ENCODE results near the gene MAGI2. TPM values are rescaled to one million over a fixed set of nuclear protein-coding genes. Genes with fewer than 3 reads are reported as not detected.

Gene MAGI2
- polyA plus RNA-seq, 1 donor, result 2.6 TPM

GRCh38 chr7:79180533-79180932 lies 272.9 kb downstream of the MAGI2 start:
- no CpG with 5 or more reads among the region's 2 CpGs for WGBS (ENCODE audit: insufficient coverage, low lambda C conversion rate)
- H3K9me3 ChIP-seq (ENCODE audit: control insufficient read depth, low read depth, low read length), result no peaks in the 10 kb centered on the region
- no peaks in the 10 kb centered on the region for H3K27me3 ChIP-seq (ENCODE audit: control insufficient read depth, insufficient read depth, low read length)
- DNase-seq, result no peak
- H3K4me3 ChIP-seq (ENCODE audit: low read length), result no peak overlapping the region
- H3K36me3 ChIP-seq (ENCODE audit: control insufficient read depth, insufficient read depth, low read length), result no peaks in the 10 kb centered on the region
- no peaks in the 10 kb centered on the region for H3K4me1 ChIP-seq (ENCODE audit: control insufficient read depth, insufficient read depth, low read length)
- H3K27ac ChIP-seq (ENCODE audit: low read length), result no peak overlapping the region

- DNase-seq, result peak; percentile 1 to 14
- H3K4me1 ChIP-seq (ENCODE audit: control insufficient read depth, insufficient read depth, low read length), result no peaks in the 10 kb centered on the region
- no peaks in the 10 kb centered on the region for H3K9me3 ChIP-seq (ENCODE audit: control insufficient read depth, low read depth, low read length)
- H3K27me3 ChIP-seq (ENCODE audit: control insufficient read depth, insufficient read depth, low read length), result no peaks in the 10 kb centered on the region
- no peaks in the 10 kb centered on the region for H3K36me3 ChIP-seq (ENCODE audit: control insufficient read depth, insufficient read depth, low read length)
- 21% methylated on average over 4 of the region's 8 CpGs for WGBS (ENCODE audit: insufficient coverage, low lambda C conversion rate)
- H3K4me3 ChIP-seq (ENCODE audit: low read length), result no peak overlapping the region
- H3K27ac ChIP-seq (ENCODE audit: low read length), result no peak overlapping the region
These were observed 276.5 kb downstream of the MAGI2 start for GRCh38 chr7:79176859-79177477.

- Histone ChIP-seq H3K9me3 (ENCODE audit: control insufficient read depth, low read depth, low read length) (no peaks in the 10 kb centered on the region), H3K27ac (ENCODE audit: low read length) (no peak overlapping the region), H3K27me3 (ENCODE audit: control insufficient read depth, insufficient read depth, low read length) (no peaks in the 10 kb centered on the region), H3K36me3 (ENCODE audit: control insufficient read depth, insufficient read depth, low read length) (no peaks in the 10 kb centered on the region), H3K4me1 (ENCODE audit: control insufficient read depth, insufficient read depth, low read length) (no peaks in the 10 kb centered on the region), H3K4me3 (ENCODE audit: low read length) (no peak overlapping the region)
- no peak for DNase-seq
- WGBS (ENCODE audit: insufficient coverage, low lambda C conversion rate), result 100% methylated on average over 1 of the region's 3 CpGs
These were observed 278.1 kb downstream of the MAGI2 start for GRCh38 chr7:79175374-79175773.

GRCh38 chr7:79165225-79165624 lies 288.2 kb downstream of the MAGI2 start:
- no CpG with 5 or more reads among the region's 1 CpG for WGBS (ENCODE audit: insufficient coverage, low lambda C conversion rate)
- no peak for DNase-seq

GRCh38 chr7:79159040-79159664 lies 294.3 kb downstream of the MAGI2 start:
- no peak overlapping the region for H3K27ac ChIP-seq (ENCODE audit: low read length)
- H3K27me3 ChIP-seq (ENCODE audit: control insufficient read depth, insufficient read depth, low read length), result no peaks in the 10 kb centered on the region
- no peaks in the 10 kb centered on the region for H3K4me1 ChIP-seq (ENCODE audit: control insufficient read depth, insufficient read depth, low read length)
- no peaks in the 10 kb centered on the region for H3K9me3 ChIP-seq (ENCODE audit: control insufficient read depth, low read depth, low read length)
- DNase-seq, result no peak
- H3K36me3 ChIP-seq (ENCODE audit: control insufficient read depth, insufficient read depth, low read length), result no peaks in the 10 kb centered on the region
- WGBS (ENCODE audit: insufficient coverage, low lambda C conversion rate), result 89% methylated on average over 4 of the region's 5 CpGs
- no peak overlapping the region for H3K4me3 ChIP-seq (ENCODE audit: low read length)

More at GRCh38 chr7:79165225-79165624, 288.2 kb downstream of the MAGI2 start:
- H3K27me3 ChIP-seq (ENCODE audit: control insufficient read depth, insufficient read depth, low read length), result no peaks in the 10 kb centered on the region
- no peaks in the 10 kb centered on the region for H3K9me3 ChIP-seq (ENCODE audit: control insufficient read depth, low read depth, low read length)
- H3K27ac ChIP-seq (ENCODE audit: low read length), result no peak overlapping the region
- no peaks in the 10 kb centered on the region for H3K4me1 ChIP-seq (ENCODE audit: control insufficient read depth, insufficient read depth, low read length)
- H3K36me3 ChIP-seq (ENCODE audit: control insufficient read depth, insufficient read depth, low read length), result no peaks in the 10 kb centered on the region
- H3K4me3 ChIP-seq (ENCODE audit: low read length), result no peak overlapping the region

- Histone ChIP-seq H3K9me3 (ENCODE audit: control insufficient read depth, low read depth, low read length) (no peaks in the 10 kb centered on the region), H3K36me3 (ENCODE audit: control insufficient read depth, insufficient read depth, low read length) (no peaks in the 10 kb centered on the region), H3K4me1 (ENCODE audit: control insufficient read depth, insufficient read depth, low read length) (no peaks in the 10 kb centered on the region), H3K4me3 (ENCODE audit: low read length) (no peak overlapping the region), H3K27ac (ENCODE audit: low read length) (no peak overlapping the region), H3K27me3 (ENCODE audit: control insufficient read depth, insufficient read depth, low read length) (no peaks in the 10 kb centered on the region)
- no CpG with 5 or more reads among the region's 2 CpGs for WGBS (ENCODE audit: insufficient coverage, low lambda C conversion rate)
- no peak for DNase-seq
These were observed 296.2 kb downstream of the MAGI2 start for GRCh38 chr7:79157281-79157680.

- WGBS (ENCODE audit: insufficient coverage, low lambda C conversion rate), result 80% methylated on average over 1 of the region's 1 CpG
- Histone ChIP-seq H3K4me1 (ENCODE audit: control insufficient read depth, insufficient read depth, low read length) (no peaks in the 10 kb centered on the region), H3K9me3 (ENCODE audit: control insufficient read depth, low read depth, low read length) (no peaks in the 10 kb centered on the region)
These were observed 303.6 kb downstream of the MAGI2 start for GRCh38 chr7:79149831-79150230.

GRCh38 chr7:79142706-79143105 lies 310.8 kb downstream of the MAGI2 start:
- H3K9me3 ChIP-seq (ENCODE audit: control insufficient read depth, low read depth, low read length), result no peaks in the 10 kb centered on the region
- WGBS (ENCODE audit: insufficient coverage, low lambda C conversion rate), result 83% methylated on average over 1 of the region's 3 CpGs
- no peak for DNase-seq
- H3K27ac ChIP-seq (ENCODE audit: low read length), result no peak overlapping the region
- H3K4me3 ChIP-seq (ENCODE audit: low read length), result no peak overlapping the region
- no peaks in the 10 kb centered on the region for H3K27me3 ChIP-seq (ENCODE audit: control insufficient read depth, insufficient read depth, low read length)
- no peaks in the 10 kb centered on the region for H3K4me1 ChIP-seq (ENCODE audit: control insufficient read depth, insufficient read depth, low read length)
- H3K36me3 ChIP-seq (ENCODE audit: control insufficient read depth, insufficient read depth, low read length), result no peaks in the 10 kb centered on the region

More at GRCh38 chr7:79149831-79150230, 303.6 kb downstream of the MAGI2 start:
- no peaks in the 10 kb centered on the region for H3K27me3 ChIP-seq (ENCODE audit: control insufficient read depth, insufficient read depth, low read length)
- no peaks in the 10 kb centered on the region for H3K36me3 ChIP-seq (ENCODE audit: control insufficient read depth, insufficient read depth, low read length)
- no peak overlapping the region for H3K4me3 ChIP-seq (ENCODE audit: low read length)
- no peak for DNase-seq
- no peak overlapping the region for H3K27ac ChIP-seq (ENCODE audit: low read length)

- H3K9me3 ChIP-seq (ENCODE audit: control insufficient read depth, low read depth, low read length), result no peaks in the 10 kb centered on the region
- no peak overlapping the region for H3K27ac ChIP-seq (ENCODE audit: low read length)
- 91% methylated on average over 1 of the region's 1 CpG for WGBS (ENCODE audit: insufficient coverage, low lambda C conversion rate)
- H3K36me3 ChIP-seq (ENCODE audit: control insufficient read depth, insufficient read depth, low read length), result no peaks in the 10 kb centered on the region
- H3K27me3 ChIP-seq (ENCODE audit: control insufficient read depth, insufficient read depth, low read length), result no peaks in the 10 kb centered on the region
- no peaks in the 10 kb centered on the region for H3K4me1 ChIP-seq (ENCODE audit: control insufficient read depth, insufficient read depth, low read length)
- no peak for DNase-seq
- no peak overlapping the region for H3K4me3 ChIP-seq (ENCODE audit: low read length)
These were observed 312.2 kb downstream of the MAGI2 start for GRCh38 chr7:79141252-79141651.

GRCh38 chr7:79137942-79138341 lies 315.5 kb downstream of the MAGI2 start:
- H3K27ac ChIP-seq (ENCODE audit: low read length), result no peak overlapping the region
- H3K27me3 ChIP-seq (ENCODE audit: control insufficient read depth, insufficient read depth, low read length), result no peaks in the 10 kb centered on the region
- H3K9me3 ChIP-seq (ENCODE audit: control insufficient read depth, low read depth, low read length), result no peaks in the 10 kb centered on the region
- H3K4me3 ChIP-seq (ENCODE audit: low read length), result no peak overlapping the region
- no peaks in the 10 kb centered on the region for H3K36me3 ChIP-seq (ENCODE audit: control insufficient read depth, insufficient read depth, low read length)
- WGBS (ENCODE audit: insufficient coverage, low lambda C conversion rate), result 92% methylated on average over 2 of the region's 3 CpGs
- H3K4me1 ChIP-seq (ENCODE audit: control insufficient read depth, insufficient read depth, low read length), result no peaks in the 10 kb centered on the region
- DNase-seq, result no peak
